Measurements from ENCODE around the gene SMARCC2. TPM values are rescaled to one million over a fixed set of nuclear protein-coding genes. Genes with fewer than 3 reads are reported as not detected.

SMARCC2 gene
- total RNA-seq, 4 donors from 2014 or later, result 73.6 to 125 (median 118) TPM

- TF ChIP-seq CTCF (IDR thresholded peaks at IDR 0.05; ENCODE audit: low read depth), result no peak
These were observed 8.8 kb upstream of the SMARCC2 start for GRCh38 chr12:56197921-56198635.

GRCh38 chr12:56193025-56193578 is 3.8 kb upstream of the SMARCC2 start:
- no peak for TF ChIP-seq CTCF (IDR thresholded peaks at IDR 0.05; ENCODE audit: low read depth)

- no peak for TF ChIP-seq CTCF (IDR thresholded peaks at IDR 0.05; ENCODE audit: low read depth)
These were observed 3.3 kb upstream of the SMARCC2 start for GRCh38 chr12:56192582-56192981.

GRCh38 chr12:56190695-56191155 is 1.4 kb upstream of the SMARCC2 start:
- no peak for TF ChIP-seq CTCF (IDR thresholded peaks at IDR 0.05; ENCODE audit: low read depth)

- no peak for TF ChIP-seq CTCF (IDR thresholded peaks at IDR 0.05; ENCODE audit: low read depth)
These were observed 823 bp upstream of the SMARCC2 start for GRCh38 chr12:56189918-56190694.

- TF ChIP-seq CTCF (IDR thresholded peaks at IDR 0.05; ENCODE audit: low read depth), result no peak
These were observed 545 bp downstream of the SMARCC2 start for GRCh38 chr12:56188778-56189098.

GRCh38 chr12:56188131-56188777 is 1.0 kb downstream of the SMARCC2 start:
- no peak for TF ChIP-seq CTCF (IDR thresholded peaks at IDR 0.05; ENCODE audit: low read depth)
